Mesothelial cell of epicardium (in vitro differentiated cells): ENCODE measurements around the gene PHACTR3. TPM values are rescaled to one million over a fixed set of nuclear protein-coding genes. Genes with fewer than 3 reads are reported as not detected.
A peak's percentile ranks its signal among the peaks of the same experiment; 100 is the strongest.

Experiments used
- DNase-seq, 2 experiments: peaks; one replicate each; pipeline ENCODE4 v3.0.0; 2021; ENCODE audit warnings: low spot score in 2 of 2; ENCODE audit not compliant: unreplicated experiment in 2 of 2
- H3K27ac Mint-ChIP-seq: 2 replicates; pipeline ENCODE4 v1.8.0; 2021; ENCODE audit warnings: mixed read lengths
- H3K27me3 Mint-ChIP-seq: 2 replicates; pipeline ENCODE4 v1.8.0; 2021; ENCODE audit warnings: low read depth, mixed read lengths
- H3K36me3 Mint-ChIP-seq: 2 replicates; pipeline ENCODE4 v1.8.0; 2021; ENCODE audit warnings: mixed read lengths
- H3K4me1 Mint-ChIP-seq: 2 replicates; pipeline ENCODE4 v1.8.0; 2021; ENCODE audit warnings: mixed read lengths
- H3K4me3 Mint-ChIP-seq: 2 replicates; pipeline ENCODE4 v1.8.0; 2021; ENCODE audit warnings: mild to moderate bottlenecking, moderate library complexity, mixed read lengths
- H3K9me3 Mint-ChIP-seq: 2 replicates; pipeline ENCODE4 v1.8.0; 2021; ENCODE audit warnings: mixed read lengths
- total RNA-seq: library from RNA; stranded (reverse); gene quantifications from 3 replicates; pipeline ENCODE4 v1.2.1, GENCODE V29; 2021
- TF ChIP-seq, protein P1 (sequence below): fragments of 200-600 bp; sonication (generic); IDR thresholded peaks from one replicate; pipeline ENCODE4 v1.5.0; 2021; ENCODE audit warnings: antibody characterized with exemption; ENCODE audit not compliant: unreplicated experiment

Gene PHACTR3
- total RNA-seq, 1 donor from 2014 or later: 0.16 TPM

DNA sequence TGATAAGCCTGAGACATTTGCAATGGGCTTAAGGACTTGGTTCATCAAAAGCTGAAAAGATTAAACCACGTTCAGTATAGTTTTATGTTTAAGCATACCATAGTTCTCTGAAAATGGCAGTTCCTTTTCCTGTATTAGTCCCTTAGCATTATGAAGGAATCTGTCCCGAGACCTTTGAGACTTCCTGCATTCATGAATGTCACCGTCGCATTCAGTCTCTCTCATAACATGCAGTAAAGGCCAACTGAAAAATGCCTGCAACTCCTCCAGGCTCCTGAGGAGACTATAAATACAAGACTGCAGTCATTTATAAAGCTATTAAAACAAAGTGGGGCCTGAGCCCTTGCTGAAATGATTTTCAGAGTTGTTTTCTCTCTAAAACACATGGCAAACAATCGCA lies 200.0 kb downstream of the PHACTR3 start:
- no peak for DNase-seq
- Mint-ChIP-seq H3K27ac (no peak overlapping the region), H3K4me1 (no peaks in the 10 kb centered on the region), H3K9me3 (peaks cover 29% of the 10 kb centered on the region), H3K4me3 (no peak overlapping the region), H3K36me3 (no peaks in the 10 kb centered on the region), H3K27me3 (peaks cover 7% of the 10 kb centered on the region)
- TF ChIP-seq, protein P1, sequence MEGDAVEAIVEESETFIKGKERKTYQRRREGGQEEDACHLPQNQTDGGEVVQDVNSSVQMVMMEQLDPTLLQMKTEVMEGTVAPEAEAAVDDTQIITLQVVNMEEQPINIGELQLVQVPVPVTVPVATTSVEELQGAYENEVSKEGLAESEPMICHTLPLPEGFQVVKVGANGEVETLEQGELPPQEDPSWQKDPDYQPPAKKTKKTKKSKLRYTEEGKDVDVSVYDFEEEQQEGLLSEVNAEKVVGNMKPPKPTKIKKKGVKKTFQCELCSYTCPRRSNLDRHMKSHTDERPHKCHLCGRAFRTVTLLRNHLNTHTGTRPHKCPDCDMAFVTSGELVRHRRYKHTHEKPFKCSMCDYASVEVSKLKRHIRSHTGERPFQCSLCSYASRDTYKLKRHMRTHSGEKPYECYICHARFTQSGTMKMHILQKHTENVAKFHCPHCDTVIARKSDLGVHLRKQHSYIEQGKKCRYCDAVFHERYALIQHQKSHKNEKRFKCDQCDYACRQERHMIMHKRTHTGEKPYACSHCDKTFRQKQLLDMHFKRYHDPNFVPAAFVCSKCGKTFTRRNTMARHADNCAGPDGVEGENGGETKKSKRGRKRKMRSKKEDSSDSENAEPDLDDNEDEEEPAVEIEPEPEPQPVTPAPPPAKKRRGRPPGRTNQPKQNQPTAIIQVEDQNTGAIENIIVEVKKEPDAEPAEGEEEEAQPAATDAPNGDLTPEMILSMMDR: no peak

DNA sequence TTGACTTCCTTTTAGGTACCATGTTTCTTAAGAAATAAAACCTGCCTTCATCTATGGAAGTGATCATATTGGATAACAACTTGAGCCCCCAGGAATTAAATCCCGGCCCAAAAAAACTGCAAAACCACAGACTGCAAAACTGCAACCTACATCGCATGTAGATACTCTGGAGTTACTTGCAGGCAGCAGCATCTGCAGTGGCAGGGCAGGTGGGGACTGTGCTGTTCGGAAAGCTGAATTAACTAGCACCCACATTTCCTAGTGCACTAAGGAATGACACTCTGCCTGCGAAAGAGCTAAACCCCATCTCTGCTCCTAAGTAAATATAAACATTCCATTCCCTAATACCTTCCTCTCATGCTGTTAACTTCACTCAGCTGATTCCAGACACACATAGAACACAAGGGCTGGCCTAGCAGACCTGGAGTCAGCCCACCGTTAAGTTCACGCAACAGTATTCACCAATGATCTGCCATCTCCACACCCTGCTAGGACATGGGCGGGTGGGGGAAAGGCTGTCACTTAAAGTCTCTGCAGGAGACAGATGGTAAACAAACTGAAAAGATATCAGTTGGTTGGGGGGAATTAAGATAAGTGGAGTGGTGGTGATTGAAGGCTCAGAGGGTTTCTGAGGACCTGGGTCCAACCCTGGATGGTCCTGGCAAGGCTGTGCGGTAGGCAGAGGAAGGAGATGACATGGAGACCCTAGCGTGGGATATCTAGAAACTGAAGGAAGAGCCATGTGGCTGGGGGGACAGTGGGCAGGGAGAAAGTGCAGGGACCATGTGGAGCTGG lies 200.7 kb downstream of the PHACTR3 start:
- Mint-ChIP-seq H3K9me3 (peaks cover 23% of the 10 kb centered on the region), H3K4me3 (no peak overlapping the region), H3K36me3 (no peaks in the 10 kb centered on the region), H3K27me3 (peaks cover 8% of the 10 kb centered on the region), H3K27ac (no peak overlapping the region), H3K4me1 (no peaks in the 10 kb centered on the region)
- DNase-seq: peak in 1 of 2 experiments; percentile 11
- TF ChIP-seq, protein P1: no peak

DNA sequence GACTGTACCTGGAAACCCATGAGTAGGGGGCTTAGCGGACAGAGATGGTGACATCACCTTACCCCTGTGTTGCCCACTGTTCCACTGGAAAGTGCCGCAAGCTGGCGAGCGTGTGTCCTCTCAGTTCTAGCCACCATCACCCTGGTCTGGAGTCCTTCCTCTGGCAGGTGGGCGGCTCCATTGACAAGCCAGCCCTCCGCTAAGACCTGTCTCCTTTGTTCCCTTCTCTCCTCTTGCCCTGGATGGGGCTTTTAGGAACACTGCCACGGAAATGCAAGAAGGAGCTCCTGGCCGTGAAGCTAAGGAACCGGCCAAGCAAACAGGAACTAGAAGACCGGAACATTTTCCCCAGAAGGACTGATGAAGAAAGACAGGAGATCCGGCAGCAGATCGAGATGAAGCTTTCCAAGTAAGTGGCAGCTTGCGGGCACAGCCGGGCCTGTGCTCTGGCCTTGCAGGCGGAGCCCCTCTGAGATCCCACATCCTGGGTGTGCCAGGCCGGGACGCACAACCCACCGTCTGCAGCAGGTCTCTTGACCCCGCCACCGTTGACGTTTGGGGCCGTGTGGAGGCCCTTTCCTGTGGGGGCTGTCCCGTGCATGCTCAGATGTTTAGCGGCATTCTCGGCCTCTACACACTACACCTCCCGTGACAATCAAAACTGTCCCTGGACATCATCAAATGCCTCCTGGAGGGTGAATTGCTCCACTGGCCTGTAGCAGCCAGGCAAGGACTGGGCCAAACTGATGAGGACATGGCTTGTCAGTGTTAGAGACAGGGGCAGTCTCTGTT lies 201.6 kb downstream of the PHACTR3 start:
- peak in 1 of 2 experiments; percentile 32 for DNase-seq
- TF ChIP-seq, protein P1: no peak
- Mint-ChIP-seq H3K27ac (no peak overlapping the region), H3K27me3 (peaks cover 11% of the 10 kb centered on the region), H3K9me3 (peaks cover 14% of the 10 kb centered on the region), H3K36me3 (no peaks in the 10 kb centered on the region), H3K4me3 (no peak overlapping the region), H3K4me1 (no peaks in the 10 kb centered on the region)

DNA sequence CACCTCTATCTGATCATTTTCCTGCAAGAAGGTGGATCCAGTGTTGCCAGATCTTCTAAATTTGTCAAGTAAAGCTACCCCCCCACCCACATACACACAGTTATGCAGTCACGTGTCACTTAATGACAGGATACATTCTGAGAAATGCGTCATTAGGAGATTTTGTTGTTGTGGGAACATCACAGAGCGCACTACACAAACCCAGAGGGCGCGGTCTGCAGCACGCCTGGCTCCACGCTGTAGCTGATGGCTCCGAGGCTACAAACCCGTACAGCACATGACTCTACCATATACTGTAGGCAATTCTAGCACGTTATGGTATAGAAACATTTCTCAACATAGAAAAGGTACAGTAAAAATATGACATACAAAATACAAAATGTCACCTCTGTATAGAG lies 202.2 kb downstream of the PHACTR3 start:
- peak in 1 of 2 experiments; percentile 19 for DNase-seq
- TF ChIP-seq, protein P1: no peak
- H3K4me3 Mint-ChIP-seq: no peak overlapping the region
- H3K36me3 Mint-ChIP-seq: no peaks in the 10 kb centered on the region
- H3K4me1 Mint-ChIP-seq: no peaks in the 10 kb centered on the region
- no peak overlapping the region for H3K27ac Mint-ChIP-seq
- H3K9me3 Mint-ChIP-seq: peaks cover 8% of the 10 kb centered on the region
- peaks cover 16% of the 10 kb centered on the region for H3K27me3 Mint-ChIP-seq

DNA sequence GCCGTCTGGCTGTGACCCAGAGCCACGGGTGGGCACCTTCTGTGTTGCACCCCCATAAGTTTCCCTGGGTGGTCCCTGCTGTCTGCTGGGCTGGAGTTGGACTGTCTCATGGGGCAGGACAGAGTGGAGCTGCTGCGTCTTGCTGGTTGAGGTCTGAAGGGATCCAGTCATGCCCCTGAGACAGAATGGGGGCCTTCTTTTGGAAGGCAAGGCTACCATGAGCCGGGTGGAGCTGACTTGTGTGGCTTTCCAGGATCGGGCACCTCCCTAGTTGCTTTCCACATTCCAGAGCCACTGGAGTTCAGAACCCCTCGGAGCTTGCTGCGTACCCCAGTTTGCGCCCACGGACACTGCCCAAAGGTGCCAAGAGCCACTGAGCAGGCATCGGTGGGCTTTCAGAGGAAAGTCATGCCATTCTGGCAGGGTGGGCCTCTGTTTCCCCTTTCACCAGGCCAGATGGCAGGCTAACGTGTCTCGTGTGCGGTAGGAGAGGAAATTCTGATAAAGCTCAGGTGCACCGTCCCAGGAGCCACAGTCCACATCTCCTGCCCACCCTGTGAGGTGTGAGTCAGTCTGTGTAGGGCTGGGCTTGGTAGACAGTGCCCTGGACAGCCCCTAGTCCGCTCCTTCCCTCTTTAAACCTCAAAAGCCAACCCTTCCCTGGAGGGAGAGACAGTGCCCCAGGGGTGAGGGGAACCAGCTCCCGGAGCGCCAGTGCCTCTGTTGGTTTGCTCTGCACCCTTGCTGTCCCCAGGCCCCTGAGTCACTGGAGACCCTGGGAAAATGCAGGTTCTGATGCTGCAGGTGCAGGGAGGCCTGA lies 203.8 kb downstream of the PHACTR3 start:
- H3K4me3 Mint-ChIP-seq: no peak overlapping the region
- no peak overlapping the region for H3K27ac Mint-ChIP-seq
- peak in 1 of 2 experiments; percentile 21 for DNase-seq
- H3K27me3 Mint-ChIP-seq: peaks cover 28% of the 10 kb centered on the region
- no peaks in the 10 kb centered on the region for H3K4me1 Mint-ChIP-seq
- TF ChIP-seq, protein P1: no peak
- H3K9me3 Mint-ChIP-seq: no peaks in the 10 kb centered on the region
- no peaks in the 10 kb centered on the region for H3K36me3 Mint-ChIP-seq
